Measurements from ENCODE around the gene DHRS12.
"Not testable (repeated sequence)": the region's sequence is repeated elsewhere in the genome, so short reads cannot be mapped to it uniquely, and the experiment has no call there.

The DHRS12 gene

GRCh38 chr13:51825681-51826254, 21.8 kb upstream of the DHRS12 start:
- FAIRE-seq (no peak), DNase-seq (ENCODE audit: insufficient read length) (no peak)
- no peak for TF ChIP-seq POLR2A (IDR thresholded peaks at IDR 0.05; ENCODE audit: low read depth, low read length)
- TF ChIP-seq TAF1 (IDR thresholded peaks at IDR 0.05; ENCODE audit: borderline replicate concordance, low read depth, low read length), result no peak
- TF ChIP-seq POLR2AphosphoS5 (IDR thresholded peaks at IDR 0.05; ENCODE audit: low read depth, low read length), result no peak

GRCh38 chr13:51825165-51825592, 21.2 kb upstream of the DHRS12 start:
- no peak for DNase-seq (ENCODE audit: insufficient read length)
- FAIRE-seq, result peak; percentile 33
- TF ChIP-seq TAF1 (IDR thresholded peaks at IDR 0.05; ENCODE audit: borderline replicate concordance, low read depth, low read length) (no peak), POLR2AphosphoS5 (IDR thresholded peaks at IDR 0.05; ENCODE audit: low read depth, low read length) (no peak), POLR2A (IDR thresholded peaks at IDR 0.05; ENCODE audit: low read depth, low read length) (no peak)

- not testable (repeated sequence) for FAIRE-seq; DNase-seq (ENCODE audit: insufficient read length)
Measured at GRCh38 chr13:51824712-51825111, 20.7 kb upstream of the DHRS12 start.

- no peak for FAIRE-seq
- TF ChIP-seq POLR2AphosphoS5 (IDR thresholded peaks at IDR 0.05; ENCODE audit: low read depth, low read length) (no peak), TAF1 (IDR thresholded peaks at IDR 0.05; ENCODE audit: borderline replicate concordance, low read depth, low read length) (no peak), POLR2A (IDR thresholded peaks at IDR 0.05; ENCODE audit: low read depth, low read length) (no peak)
- DNase-seq (ENCODE audit: insufficient read length), result no peak
Measured at GRCh38 chr13:51823863-51824262, 19.9 kb upstream of the DHRS12 start.

- TF ChIP-seq POLR2AphosphoS5 (IDR thresholded peaks at IDR 0.05; ENCODE audit: low read depth, low read length) (no peak), TAF1 (IDR thresholded peaks at IDR 0.05; ENCODE audit: borderline replicate concordance, low read depth, low read length) (no peak), POLR2A (IDR thresholded peaks at IDR 0.05; ENCODE audit: low read depth, low read length) (no peak)
- DNase-seq (ENCODE audit: insufficient read length) (no peak), FAIRE-seq (no peak)
Measured at GRCh38 chr13:51823359-51823758, 19.4 kb upstream of the DHRS12 start.

GRCh38 chr13:51822106-51822815, 18.3 kb upstream of the DHRS12 start:
- peak; percentile 27 for FAIRE-seq
- TF ChIP-seq POLR2AphosphoS5 (IDR thresholded peaks at IDR 0.05; ENCODE audit: low read depth, low read length) (no peak), POLR2A (IDR thresholded peaks at IDR 0.05; ENCODE audit: low read depth, low read length) (no peak), TAF1 (IDR thresholded peaks at IDR 0.05; ENCODE audit: borderline replicate concordance, low read depth, low read length) (no peak)
- DNase-seq (ENCODE audit: insufficient read length), result no peak

GRCh38 chr13:51821606-51822005, 17.6 kb upstream of the DHRS12 start:
- DNase-seq (ENCODE audit: insufficient read length) (no peak), FAIRE-seq (peak; percentile 17)
- TF ChIP-seq POLR2A (IDR thresholded peaks at IDR 0.05; ENCODE audit: low read depth, low read length) (no peak), POLR2AphosphoS5 (IDR thresholded peaks at IDR 0.05; ENCODE audit: low read depth, low read length) (no peak), TAF1 (IDR thresholded peaks at IDR 0.05; ENCODE audit: borderline replicate concordance, low read depth, low read length) (no peak)

GRCh38 chr13:51820016-51820597, 16.1 kb upstream of the DHRS12 start:
- FAIRE-seq, result peak; percentile 14
- no peak for DNase-seq (ENCODE audit: insufficient read length)
- TF ChIP-seq POLR2A (IDR thresholded peaks at IDR 0.05; ENCODE audit: low read depth, low read length) (no peak), TAF1 (IDR thresholded peaks at IDR 0.05; ENCODE audit: borderline replicate concordance, low read depth, low read length) (no peak)

GRCh38 chr13:51819544-51819943, 15.6 kb upstream of the DHRS12 start:
- FAIRE-seq, result no peak
- DNase-seq (ENCODE audit: insufficient read length), result no peak
- no peak for TF ChIP-seq POLR2A (IDR thresholded peaks at IDR 0.05; ENCODE audit: low read depth, low read length)
- TF ChIP-seq TAF1 (IDR thresholded peaks at IDR 0.05; ENCODE audit: borderline replicate concordance, low read depth, low read length), result no peak
- TF ChIP-seq POLR2AphosphoS5 (IDR thresholded peaks at IDR 0.05; ENCODE audit: low read depth, low read length), result no peak

GRCh38 chr13:51818781-51819511, 15.0 kb upstream of the DHRS12 start:
- no peak for TF ChIP-seq TAF1 (IDR thresholded peaks at IDR 0.05; ENCODE audit: borderline replicate concordance, low read depth, low read length)
- no peak for TF ChIP-seq POLR2AphosphoS5 (IDR thresholded peaks at IDR 0.05; ENCODE audit: low read depth, low read length)
- TF ChIP-seq POLR2A (IDR thresholded peaks at IDR 0.05; ENCODE audit: low read depth, low read length), result no peak
- DNase-seq (ENCODE audit: insufficient read length), result no peak
- peak; percentile 93 for FAIRE-seq

GRCh38 chr13:51818276-51818675, 14.3 kb upstream of the DHRS12 start:
- TF ChIP-seq TAF1 (IDR thresholded peaks at IDR 0.05; ENCODE audit: borderline replicate concordance, low read depth, low read length), result no peak
- no peak for TF ChIP-seq POLR2A (IDR thresholded peaks at IDR 0.05; ENCODE audit: low read depth, low read length)
- TF ChIP-seq POLR2AphosphoS5 (IDR thresholded peaks at IDR 0.05; ENCODE audit: low read depth, low read length), result no peak
- FAIRE-seq (no peak), DNase-seq (ENCODE audit: insufficient read length) (no peak)

Measured in GM12892 (cell line).